Skin of body (tissue), 2 donors: Measurements from ENCODE around the gene VSTM1. TPM values are rescaled to one million over a fixed set of nuclear protein-coding genes. Genes with fewer than 3 reads are reported as not detected.
"Not testable (repeated sequence)": the region's sequence is repeated elsewhere in the genome, so short reads cannot be mapped to it uniquely, and the experiment has no call there.

Experiments used
- DNase-seq: peaks from one replicate; lab custom pipeline; 2025; lab: John Stamatoyannopoulos, UW
- total RNA-seq: library from RNA; depleted of rRNA; stranded (reverse); fragments of >200 nt; gene quantifications from one replicate; pipeline ENCODE4 v1.2.3, GENCODE V29; 2014

Gene VSTM1
- total RNA-seq, 1 donor from 2014 or later: 1.7 TPM

DNA sequence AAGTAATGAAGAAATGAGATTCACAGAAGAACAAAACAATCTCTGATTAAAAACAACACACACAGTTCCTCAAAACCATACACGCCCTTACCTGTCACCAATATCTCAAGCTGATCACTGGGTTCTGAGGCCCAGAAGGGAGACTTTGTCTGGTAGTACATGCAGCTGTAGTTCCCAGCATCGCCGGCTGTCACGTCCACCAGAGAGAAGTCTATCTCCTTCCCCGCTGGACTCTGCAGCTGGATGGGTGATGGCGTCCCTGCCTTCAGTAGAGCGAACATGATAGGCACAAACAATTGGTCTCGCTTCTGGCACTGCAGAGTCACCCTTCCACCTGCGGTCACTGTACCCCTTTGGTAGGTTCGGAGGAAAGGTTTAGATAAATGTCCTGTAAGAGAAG lies 10.1 kb upstream of the VSTM1 start:
- DNase-seq: no peak

DNA sequence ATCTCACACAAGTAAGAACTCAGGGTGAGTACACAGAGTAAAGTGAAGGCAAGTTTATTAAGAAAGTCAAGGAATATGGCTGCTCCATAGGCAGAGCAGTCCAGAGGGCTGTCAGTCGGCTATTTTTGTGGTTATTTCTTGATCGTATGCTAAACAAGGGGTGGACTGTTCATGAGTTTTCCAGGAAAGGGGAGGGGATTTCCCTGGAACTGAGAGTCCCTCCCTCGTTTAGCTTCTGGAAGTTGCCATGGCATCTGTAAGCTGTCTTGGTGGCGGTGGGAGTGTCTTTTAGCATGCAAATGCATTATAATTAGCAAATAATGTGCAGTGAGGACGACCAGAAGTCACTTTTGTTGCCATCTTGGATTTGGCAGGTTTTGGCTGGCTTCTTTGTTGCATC lies 5.8 kb upstream of the VSTM1 start:
- no peak for DNase-seq

GRCh38 chr19:54062643-54063042 lies 1.1 kb downstream of the VSTM1 start:
- no peak for DNase-seq

DNA sequence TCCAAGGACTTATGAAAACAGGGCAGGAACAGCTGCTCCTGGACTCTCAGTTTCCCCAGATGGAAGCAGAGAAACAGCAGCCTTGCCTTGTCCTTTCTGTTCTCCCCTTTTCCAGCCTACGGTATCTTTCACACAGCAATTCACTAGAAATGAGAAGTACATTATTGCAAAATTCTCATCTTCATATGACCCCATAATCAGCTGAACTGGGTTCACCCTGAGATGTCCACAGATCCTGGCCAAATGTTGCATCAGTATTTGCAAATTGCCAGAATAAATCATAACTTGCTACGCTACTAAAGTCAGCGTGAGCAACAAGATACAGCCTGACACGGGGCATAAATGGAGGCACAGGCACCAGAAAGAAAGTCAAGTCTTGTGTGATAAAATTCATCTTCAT lies 16.1 kb downstream of the VSTM1 start:
- DNase-seq: no peak

DNA sequence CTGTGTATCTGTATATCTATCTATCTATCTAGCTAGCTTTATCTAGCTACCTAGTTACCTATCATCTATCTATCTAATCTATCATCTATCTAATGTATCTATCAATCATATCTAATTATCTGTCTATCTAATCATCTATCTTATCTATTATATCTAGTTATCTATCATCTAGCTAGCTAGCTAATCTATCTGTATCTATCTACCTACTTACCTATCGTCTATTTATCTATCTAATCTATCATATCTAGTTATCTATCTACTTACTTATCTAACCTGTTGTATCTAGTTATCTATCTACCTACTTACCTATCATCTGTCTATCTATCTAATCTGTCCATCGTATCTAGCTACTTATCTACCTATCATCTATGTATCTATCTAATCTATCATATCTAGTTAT lies 17.9 kb downstream of the VSTM1 start:
- DNase-seq: no peak

DNA sequence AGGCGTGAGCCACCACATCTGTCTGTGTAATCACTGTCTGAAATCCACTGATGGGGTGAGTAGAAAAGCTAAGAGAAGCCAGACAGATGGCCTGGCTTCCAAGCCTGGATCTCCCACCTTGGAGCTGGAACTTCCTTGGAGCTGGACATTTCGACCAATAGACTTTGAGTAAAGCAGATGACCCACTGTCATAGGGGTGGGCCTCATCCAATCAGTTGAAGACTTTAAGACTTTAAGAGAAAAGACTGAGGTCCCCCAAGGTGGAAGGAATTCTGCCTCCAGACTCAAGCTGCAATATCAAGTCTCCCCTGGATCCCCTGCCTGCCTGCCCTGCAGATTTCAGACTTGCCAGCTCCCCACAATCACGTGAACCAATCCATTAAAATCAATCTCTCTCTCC lies 20.7 kb downstream of the VSTM1 start:
- DNase-seq: no peak

- no peak for DNase-seq
Observed at GRCh38 chr19:54041969-54042606, 21.6 kb downstream of the VSTM1 start.

DNA sequence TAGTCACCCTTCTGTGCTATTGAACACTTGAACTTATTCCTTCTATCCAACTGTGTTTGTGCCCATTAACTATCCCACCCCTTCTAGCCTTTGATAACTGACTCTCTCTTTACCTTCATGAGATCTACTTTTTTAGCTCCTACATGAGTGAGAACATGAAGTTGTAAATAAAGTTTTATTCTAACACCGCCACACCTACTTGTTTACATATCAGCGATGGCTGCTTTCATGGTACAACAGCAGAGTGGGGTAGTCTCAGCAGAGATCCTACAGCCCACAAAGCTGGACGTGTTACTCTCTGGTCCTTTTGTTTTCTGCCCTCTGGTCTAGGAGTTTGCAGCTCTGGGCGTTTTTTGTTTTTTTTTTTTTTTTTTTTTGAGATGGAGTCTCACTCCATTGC lies 23.7 kb downstream of the VSTM1 start:
- no peak for DNase-seq

DNA sequence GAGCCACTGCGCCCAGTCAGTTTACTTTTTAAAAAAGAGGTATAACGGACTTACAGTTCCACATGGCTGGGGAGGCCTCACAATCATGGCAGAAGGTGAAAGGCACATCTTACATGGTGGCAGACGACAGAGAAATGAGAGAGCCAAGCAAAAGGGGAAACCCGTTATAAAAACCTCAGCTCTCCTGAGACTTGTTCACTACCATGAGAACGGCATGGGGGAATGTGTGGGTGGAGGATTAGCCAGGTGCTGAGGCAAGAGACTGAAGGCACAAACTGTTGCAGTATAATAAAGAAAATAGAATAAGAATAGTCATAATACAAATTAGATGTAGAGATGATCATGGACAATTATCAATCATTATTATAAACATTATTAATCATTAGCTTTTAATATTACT lies 27.2 kb downstream of the VSTM1 start:
- DNase-seq: not testable (repeated sequence)

DNA sequence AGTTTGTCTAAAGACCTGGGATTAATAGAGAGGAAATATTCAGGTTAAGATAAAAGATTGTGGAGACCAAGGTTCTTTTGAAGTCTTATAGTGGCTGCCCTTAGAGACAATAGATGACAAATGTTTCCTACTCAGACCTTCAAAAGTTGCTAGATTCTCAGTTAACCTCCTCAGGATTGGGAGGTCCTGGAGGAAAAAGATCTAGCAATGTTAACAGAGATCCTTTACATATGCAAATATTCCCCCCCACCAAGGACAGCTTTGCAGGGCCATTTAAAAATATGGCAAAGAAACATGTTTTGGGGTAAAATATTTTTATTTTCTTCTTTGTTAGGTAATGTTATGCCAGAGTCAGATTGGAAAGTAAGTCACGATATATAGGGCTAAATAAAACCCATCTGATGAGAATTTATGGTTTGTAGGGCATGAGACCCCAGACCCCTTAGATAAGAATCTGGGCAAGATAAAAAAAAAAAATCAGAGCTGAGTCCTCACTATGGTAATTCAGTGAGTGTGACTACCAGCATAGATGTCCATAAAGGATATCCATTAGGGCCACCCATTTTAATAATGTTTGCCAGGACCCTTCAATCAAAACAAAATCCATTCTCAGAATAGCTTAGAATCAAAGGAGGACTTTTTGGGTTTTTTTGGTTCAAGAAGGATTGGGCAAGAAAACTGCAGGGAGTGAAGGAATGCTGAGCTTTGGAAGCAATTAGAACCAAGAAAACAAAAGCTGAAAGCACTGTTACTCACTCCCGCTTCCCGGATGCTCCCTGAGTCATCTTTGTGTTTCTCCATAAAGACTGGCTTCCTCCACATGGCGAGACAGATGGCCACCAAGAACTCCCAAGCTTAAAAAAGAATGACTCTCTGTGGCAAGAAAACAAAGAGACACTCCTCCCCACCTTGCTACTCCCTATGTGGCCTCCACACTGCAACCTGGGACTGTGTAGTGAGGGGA lies 28.2 kb downstream of the VSTM1 start:
- DNase-seq: no peak

GRCh38 chr19:54030895-54031586 lies 32.7 kb downstream of the VSTM1 start:
- no peak for DNase-seq

GRCh38 chr19:54029930-54030490 lies 33.7 kb downstream of the VSTM1 start:
- no peak for DNase-seq

DNA sequence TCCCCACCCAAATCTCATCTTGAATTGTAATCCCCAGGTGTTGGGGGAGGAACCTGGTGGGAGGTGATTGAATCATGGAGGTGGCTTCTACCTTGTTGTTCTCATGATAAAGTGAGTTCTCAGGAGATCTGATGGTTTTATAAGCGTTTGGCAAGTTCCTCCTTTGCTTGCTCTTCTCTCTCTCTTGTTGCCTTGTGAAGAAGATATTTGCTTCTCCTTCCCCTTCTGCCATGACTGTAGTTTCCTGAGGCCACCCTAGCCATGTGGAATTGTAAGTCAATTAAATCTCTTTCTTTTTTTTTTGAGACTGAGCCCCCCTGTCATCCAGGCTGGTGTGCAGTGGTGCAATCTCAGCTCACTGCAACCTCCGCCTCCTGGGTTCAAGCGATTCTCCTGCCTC lies 34.4 kb downstream of the VSTM1 start:
- DNase-seq: no peak

DNA sequence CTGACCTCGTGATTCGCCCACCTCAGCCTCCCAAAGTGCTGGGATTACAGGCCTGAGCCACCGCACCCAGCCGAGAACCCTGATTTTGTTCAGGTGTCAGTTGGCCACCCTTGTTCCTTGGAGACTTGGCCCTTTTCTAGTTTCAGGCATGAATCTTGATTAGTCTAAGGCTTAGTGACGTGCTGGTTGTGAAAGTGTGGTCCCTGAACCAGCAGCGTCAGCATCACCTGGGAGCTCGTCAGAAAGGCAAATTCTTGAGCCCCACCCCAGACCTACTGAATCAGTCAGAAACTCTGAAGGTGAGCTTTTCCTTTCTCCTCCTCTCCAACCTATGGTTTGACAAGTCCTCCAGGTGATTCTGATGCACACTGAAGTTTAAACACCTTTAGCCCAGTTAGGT lies 37.0 kb downstream of the VSTM1 start:
- DNase-seq: no peak

- DNase-seq: no peak
Observed at GRCh38 chr19:54024660-54025059, 39.0 kb downstream of the VSTM1 start.

DNA sequence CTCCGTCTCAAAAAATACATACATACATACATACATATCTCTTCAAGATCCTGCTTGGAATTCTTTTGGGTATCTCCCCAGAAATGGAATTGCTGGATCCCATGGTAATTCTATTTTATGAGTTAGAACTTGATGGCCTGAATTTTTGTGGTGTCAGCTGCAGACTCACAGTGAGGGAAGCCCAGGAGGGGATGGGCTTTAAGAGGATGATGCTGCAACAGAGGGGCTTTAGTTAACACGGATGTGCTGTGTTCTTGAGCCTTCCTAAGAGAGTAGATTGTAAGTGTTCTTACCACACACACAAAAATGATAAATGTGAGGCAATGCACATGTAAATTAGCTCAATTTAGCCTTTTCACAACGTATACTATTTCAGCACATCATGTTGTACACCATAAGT lies 40.5 kb downstream of the VSTM1 start:
- no peak for DNase-seq

- DNase-seq: no peak
Observed at GRCh38 chr19:54021932-54022331, 41.8 kb downstream of the VSTM1 start.

GRCh38 chr19:54021363-54021762 lies 42.3 kb downstream of the VSTM1 start:
- DNase-seq: no peak

DNA sequence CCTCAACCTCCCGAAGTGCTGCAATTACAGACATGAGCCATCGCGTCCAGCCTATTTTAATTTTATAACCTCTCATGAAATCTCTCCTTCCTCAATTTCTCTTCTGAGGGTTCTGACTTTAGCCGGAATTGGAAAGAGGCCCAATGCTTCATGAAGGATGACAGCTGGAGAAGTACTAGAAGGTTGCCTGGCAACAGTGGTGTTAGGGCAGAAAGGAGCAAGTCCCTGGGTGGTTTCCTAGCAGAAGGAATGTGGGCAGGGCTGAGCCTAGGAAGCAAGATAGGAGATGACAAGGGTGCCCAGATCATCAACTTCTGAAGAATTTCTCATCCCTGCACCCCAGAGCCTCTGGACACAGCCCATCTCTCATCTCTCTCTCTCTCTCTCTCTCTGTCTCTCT lies 46.4 kb downstream of the VSTM1 start:
- no peak for DNase-seq

DNA sequence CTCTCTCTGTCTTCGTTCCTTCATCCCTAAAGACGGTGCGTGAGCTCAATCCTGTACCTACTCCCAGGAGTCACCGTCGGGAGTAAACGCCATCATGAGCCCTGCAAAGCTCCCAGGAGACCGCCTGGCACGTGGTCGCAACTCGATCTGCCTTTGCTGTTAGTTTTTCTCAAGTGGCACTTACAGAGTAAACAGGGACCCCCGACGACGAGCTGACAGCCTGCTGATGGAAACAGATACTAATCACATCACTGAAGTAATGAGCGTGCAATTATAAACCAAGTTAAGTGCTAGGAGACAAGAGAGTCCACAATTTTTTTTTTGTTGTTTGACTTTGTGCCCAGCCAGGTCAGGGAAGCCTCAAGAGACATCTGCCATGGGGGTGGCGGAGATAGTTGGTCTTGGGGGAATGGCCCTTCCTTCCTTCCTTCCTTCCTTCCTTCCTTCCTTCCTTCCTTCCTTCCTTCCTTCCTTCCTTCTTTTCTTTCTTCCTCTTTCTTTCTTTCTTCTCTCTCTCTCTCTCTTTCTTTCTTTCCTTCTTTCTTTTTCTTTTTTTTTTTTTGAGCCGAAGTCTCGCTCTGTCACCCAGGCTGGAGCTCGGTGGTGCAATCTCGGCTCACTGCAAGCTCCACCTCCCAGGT lies 48.7 kb downstream of the VSTM1 start:
- no peak for DNase-seq

- no peak for DNase-seq
Observed at GRCh38 chr19:54013866-54014265, 49.8 kb downstream of the VSTM1 start.
